ENCODE measurements around the gene NANOG. TPM values are rescaled to one million over a fixed set of nuclear protein-coding genes. Genes with fewer than 3 reads are reported as not detected.
"Not testable (repeated sequence)": the region's sequence is repeated elsewhere in the genome, so short reads cannot be mapped to it uniquely, and the experiment has no call there.

NANOG gene
- total RNA-seq, 2 experiments from 2014 or later = not detected

GRCh38 chr12:7781274-7781673, 7.9 kb upstream of the NANOG start:
- Mint-ChIP-seq H3K4me3 (no peak overlapping the region), H3K36me3 (ENCODE audit: low read depth) (no peaks in the 10 kb centered on the region), H3K27me3 (no peaks in the 10 kb centered on the region), H3K27ac (no peak overlapping the region), H3K4me1 (ENCODE audit: low read depth) (no peaks in the 10 kb centered on the region), H3K9me3 (no peaks in the 10 kb centered on the region)
- DNase-seq (no peak), ATAC-seq (no peak)
- intact Hi-C loops (cut with micrococcal nuclease) = no loop called here
- ChIA-PET POLR2A (no interaction called here), CTCF (no interaction called here)
- no peak for TF ChIP-seq CTCF (IDR thresholded peaks at IDR 0.05)

- H3K36me3 Mint-ChIP-seq (ENCODE audit: low read depth) = no peaks in the 10 kb centered on the region
- POLR2A ChIA-PET = no interaction called here
- H3K4me3 Mint-ChIP-seq = no peak overlapping the region
- H3K27ac Mint-ChIP-seq = no peak overlapping the region
- no peak for TF ChIP-seq CTCF (IDR thresholded peaks at IDR 0.05)
- CTCF ChIA-PET = no interaction called here
- no peaks in the 10 kb centered on the region for H3K9me3 Mint-ChIP-seq
- no peaks in the 10 kb centered on the region for H3K4me1 Mint-ChIP-seq (ENCODE audit: low read depth)
- intact Hi-C loops (cut with micrococcal nuclease) = no loop called here
- DNase-seq (no peak), ATAC-seq (no peak)
- H3K27me3 Mint-ChIP-seq = no peaks in the 10 kb centered on the region
Measured at GRCh38 chr12:7782055-7782454, 7.1 kb upstream of the NANOG start.

- POLR2A ChIA-PET; H3K4me3 Mint-ChIP-seq; DNase-seq; H3K27ac Mint-ChIP-seq; intact Hi-C loops (cut with micrococcal nuclease); H3K27me3 Mint-ChIP-seq; CTCF ChIA-PET; ATAC-seq; H3K9me3 Mint-ChIP-seq; H3K36me3 Mint-ChIP-seq (ENCODE audit: low read depth); H3K4me1 Mint-ChIP-seq (ENCODE audit: low read depth): not testable (repeated sequence)
Measured at GRCh38 chr12:7783433-7783832, 5.8 kb upstream of the NANOG start.

- H3K27ac Mint-ChIP-seq = no peak overlapping the region
- H3K27me3 Mint-ChIP-seq = no peaks in the 10 kb centered on the region
- H3K9me3 Mint-ChIP-seq = no peaks in the 10 kb centered on the region
- H3K36me3 Mint-ChIP-seq (ENCODE audit: low read depth) = no peaks in the 10 kb centered on the region
- ChIA-PET CTCF (no interaction called here), POLR2A (no interaction called here)
- H3K4me1 Mint-ChIP-seq (ENCODE audit: low read depth) = no peaks in the 10 kb centered on the region
- TF ChIP-seq CTCF (IDR thresholded peaks at IDR 0.05) = no peak
- no peak for DNase-seq
- intact Hi-C loops (cut with micrococcal nuclease) = no loop called here
- no peak for ATAC-seq
- no peak overlapping the region for H3K4me3 Mint-ChIP-seq
Measured at GRCh38 chr12:7784701-7785100, 4.5 kb upstream of the NANOG start.

- ChIA-PET POLR2A (no interaction called here), CTCF (no interaction called here)
- H3K4me3 Mint-ChIP-seq = no peak overlapping the region
- no peaks in the 10 kb centered on the region for H3K4me1 Mint-ChIP-seq (ENCODE audit: low read depth)
- H3K27ac Mint-ChIP-seq = no peak overlapping the region
- DNase-seq = no peak
- no peak for TF ChIP-seq CTCF (IDR thresholded peaks at IDR 0.05)
- ATAC-seq = no peak
- no peaks in the 10 kb centered on the region for H3K36me3 Mint-ChIP-seq (ENCODE audit: low read depth)
- intact Hi-C loops (cut with micrococcal nuclease) = no loop called here
- H3K27me3 Mint-ChIP-seq = no peaks in the 10 kb centered on the region
- no peaks in the 10 kb centered on the region for H3K9me3 Mint-ChIP-seq
Measured at GRCh38 chr12:7787574-7788293, 1.5 kb upstream of the NANOG start.

- Mint-ChIP-seq H3K4me1 (ENCODE audit: low read depth) (no peaks in the 10 kb centered on the region), H3K27ac (no peak overlapping the region), H3K36me3 (ENCODE audit: low read depth) (no peaks in the 10 kb centered on the region), H3K27me3 (no peaks in the 10 kb centered on the region), H3K9me3 (no peaks in the 10 kb centered on the region), H3K4me3 (no peak overlapping the region)
- no peak for TF ChIP-seq CTCF (IDR thresholded peaks at IDR 0.05)
- intact Hi-C loops (cut with micrococcal nuclease) = no loop called here
- CTCF ChIA-PET = no interaction called here
- POLR2A ChIA-PET = no interaction called here
- ATAC-seq (no peak), DNase-seq (no peak)
Measured at GRCh38 chr12:7788294-7788660, 925 bp upstream of the NANOG start.
